WTC11 (cell line): Measurements from ENCODE around the gene SEPTIN1. TPM values are rescaled to one million over a fixed set of nuclear protein-coding genes. Genes with fewer than 3 reads are reported as not detected.

ENCODE experiments used
- ATF1 ChIP-seq: sonication (generic); formaldehyde crosslinking; IDR thresholded peaks from 2 replicates; pipeline ENCODE4 v1.8.1; 2023; ENCODE audit warnings: mild to moderate bottlenecking, moderate library complexity, missing genetic modification reagents
- FOXP1 ChIP-seq: sonication (generic); formaldehyde crosslinking; IDR thresholded peaks from 2 replicates; pipeline ENCODE4 v1.8.0; 2022; ENCODE audit warnings: missing genetic modification reagents, mild to moderate bottlenecking, moderate library complexity, borderline replicate concordance
- GRHL2 ChIP-seq: fragments of 250-450 bp; sonication (Bioruptor Pico); IDR thresholded peaks from 2 replicates; pipeline ENCODE4 v1.8.0; 2022; ENCODE audit warnings: mild to moderate bottlenecking, moderate library complexity; ENCODE audit not compliant: insufficient replicate concordance, severe bottlenecking
- IRF2 ChIP-seq: sonication (generic); formaldehyde crosslinking; IDR thresholded peaks from 2 replicates; pipeline ENCODE4 v1.8.0; 2022; ENCODE audit warnings: low read depth, missing genetic modification reagents, borderline replicate concordance
- JUN ChIP-seq: sonication (generic); formaldehyde crosslinking; IDR thresholded peaks from 2 replicates; pipeline ENCODE4 v1.8.0; 2023; ENCODE audit warnings: mild to moderate bottlenecking, missing genetic modification reagents
- NFATC4 ChIP-seq: fragments of 250-450 bp; sonication (Bioruptor Pico); IDR thresholded peaks from 2 replicates; pipeline ENCODE4 v1.9.0; 2021; ENCODE audit warnings: mild to moderate bottlenecking
- OVOL2 ChIP-seq: fragments of 250-450 bp; sonication (Bioruptor Pico); IDR thresholded peaks from 2 replicates; pipeline ENCODE4 v1.9.0; 2021; ENCODE audit warnings: mild to moderate bottlenecking, borderline replicate concordance
- SMAD3 ChIP-seq: sonication (generic); formaldehyde crosslinking; IDR thresholded peaks from 2 replicates; pipeline ENCODE4 v1.8.0; 2022; ENCODE audit warnings: missing genetic modification reagents, mild to moderate bottlenecking, borderline replicate concordance
- SMAD4 ChIP-seq: sonication (generic); formaldehyde crosslinking; IDR thresholded peaks from 2 replicates; pipeline ENCODE4 v1.8.0; 2022; ENCODE audit warnings: mild to moderate bottlenecking, missing genetic modification reagents
- TCF7 ChIP-seq: sonication (generic); formaldehyde crosslinking; IDR thresholded peaks from 2 replicates; pipeline ENCODE4 v1.8.0; 2022; ENCODE audit warnings: mild to moderate bottlenecking, low read depth, missing genetic modification reagents, moderate library complexity
- ZNF121 ChIP-seq: sonication (generic); formaldehyde crosslinking; IDR thresholded peaks from 2 replicates; pipeline ENCODE4 v1.8.0; 2023; ENCODE audit warnings: missing genetic modification reagents
- ZNF219 ChIP-seq: sonication (generic); formaldehyde crosslinking; IDR thresholded peaks from 2 replicates; pipeline ENCODE4 v1.8.0; 2023; ENCODE audit warnings: missing genetic modification reagents, mild to moderate bottlenecking, borderline replicate concordance
- ZNF263 ChIP-seq: sonication (generic); formaldehyde crosslinking; IDR thresholded peaks from 2 replicates; pipeline ENCODE4 v1.8.1; 2022; ENCODE audit warnings: low read depth, mild to moderate bottlenecking, moderate library complexity, missing genetic modification reagents
- total RNA-seq: library from RNA; stranded (reverse); gene quantifications from 3 replicates; pipeline ENCODE4 v1.2.3, GENCODE V29; 2021
- TF ChIP-seq, protein P1 (sequence below): sonication (generic); formaldehyde crosslinking; IDR thresholded peaks from 2 replicates; pipeline ENCODE4 v1.8.0; 2022; ENCODE audit warnings: mild to moderate bottlenecking, missing genetic modification reagents
- TF ChIP-seq, protein P2 (sequence below): sonication (generic); formaldehyde crosslinking; IDR thresholded peaks from 2 replicates; pipeline ENCODE4 v1.8.1; 2022; ENCODE audit warnings: missing genetic modification reagents, borderline replicate concordance
- TF ChIP-seq, protein P3 (sequence below): sonication (generic); formaldehyde crosslinking; IDR thresholded peaks from 2 replicates; pipeline ENCODE4 v1.8.1; 2022; ENCODE audit warnings: low read depth, mild to moderate bottlenecking, moderate library complexity, missing genetic modification reagents, borderline replicate concordance
- TF ChIP-seq, protein P4 (sequence below): sonication (generic); formaldehyde crosslinking; IDR thresholded peaks from 2 replicates; pipeline ENCODE4 v1.8.1; 2023; ENCODE audit warnings: mild to moderate bottlenecking, missing genetic modification reagents, moderate library complexity
- TF ChIP-seq, protein P5 (sequence below): fragments of 250-450 bp; sonication (Bioruptor Pico); IDR thresholded peaks from 2 replicates; pipeline ENCODE4 v1.9.0; 2021; ENCODE audit warnings: mild to moderate bottlenecking, borderline replicate concordance
- TF ChIP-seq, protein P6 (sequence below): sonication (generic); formaldehyde crosslinking; IDR thresholded peaks from 2 replicates; pipeline ENCODE4 v1.8.0; 2022; ENCODE audit warnings: mild to moderate bottlenecking, missing genetic modification reagents
- TF ChIP-seq, protein P7 (sequence below): sonication (generic); formaldehyde crosslinking; IDR thresholded peaks from 2 replicates; pipeline ENCODE4 v1.8.0; 2023; ENCODE audit warnings: mild to moderate bottlenecking, missing genetic modification reagents
- TF ChIP-seq, protein P8 (sequence below): fragments of 250-450 bp; sonication (Bioruptor Pico); IDR thresholded peaks from 2 replicates; pipeline ENCODE4 v1.8.0; 2021; ENCODE audit warnings: mild to moderate bottlenecking
- TF ChIP-seq, protein P9 (sequence below): fragments of 250-450 bp; sonication (Bioruptor Pico); IDR thresholded peaks from 2 replicates; pipeline ENCODE4 v1.9.0; 2021; ENCODE audit warnings: mild to moderate bottlenecking

Gene SEPTIN1
- total RNA-seq, 1 experiment from 2014 or later, result 2.3 TPM

DNA sequence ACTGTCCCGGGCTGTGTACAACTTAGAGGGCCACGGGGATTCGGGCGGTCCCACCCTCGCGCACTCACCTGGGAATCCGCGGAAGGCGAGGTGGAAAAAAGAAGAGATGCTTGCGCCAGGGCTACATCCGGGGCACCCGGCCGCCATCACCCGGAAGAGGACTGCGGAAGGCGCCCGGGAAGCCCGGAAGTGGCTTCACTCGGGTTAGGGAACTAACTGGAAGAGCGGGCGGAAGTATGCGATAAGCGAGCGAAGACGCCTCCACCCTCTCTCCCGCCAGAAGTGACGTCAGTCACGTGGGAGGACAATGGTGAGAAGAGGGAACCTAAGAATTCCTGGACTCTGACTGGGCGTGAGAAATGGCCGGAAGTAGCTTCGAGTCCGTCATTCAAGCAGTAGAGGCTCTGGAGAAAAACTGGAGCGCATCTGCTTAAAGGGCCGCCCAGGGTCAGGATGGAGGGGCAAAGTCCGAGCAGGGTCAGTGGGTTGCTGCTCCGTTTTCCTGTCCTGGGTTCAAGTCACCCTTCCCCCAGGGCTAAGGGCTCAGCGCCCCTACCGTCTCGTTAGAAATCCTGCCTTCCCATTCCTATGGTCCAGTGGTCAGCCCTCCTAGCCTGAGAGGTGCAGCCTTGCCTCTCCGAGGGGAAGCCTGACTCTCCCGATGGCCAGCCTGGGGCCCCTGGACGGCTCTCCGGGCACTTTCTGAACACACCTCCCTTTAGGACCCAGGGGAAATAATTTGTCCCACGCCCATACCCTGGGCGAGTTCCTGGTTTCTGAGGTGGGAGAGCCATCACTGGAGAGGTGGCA lies 27.0 kb downstream of the SEPTIN1 start, which contains the start of gene CD2BP2 (continued):
- TF ChIP-seq, protein P1, sequence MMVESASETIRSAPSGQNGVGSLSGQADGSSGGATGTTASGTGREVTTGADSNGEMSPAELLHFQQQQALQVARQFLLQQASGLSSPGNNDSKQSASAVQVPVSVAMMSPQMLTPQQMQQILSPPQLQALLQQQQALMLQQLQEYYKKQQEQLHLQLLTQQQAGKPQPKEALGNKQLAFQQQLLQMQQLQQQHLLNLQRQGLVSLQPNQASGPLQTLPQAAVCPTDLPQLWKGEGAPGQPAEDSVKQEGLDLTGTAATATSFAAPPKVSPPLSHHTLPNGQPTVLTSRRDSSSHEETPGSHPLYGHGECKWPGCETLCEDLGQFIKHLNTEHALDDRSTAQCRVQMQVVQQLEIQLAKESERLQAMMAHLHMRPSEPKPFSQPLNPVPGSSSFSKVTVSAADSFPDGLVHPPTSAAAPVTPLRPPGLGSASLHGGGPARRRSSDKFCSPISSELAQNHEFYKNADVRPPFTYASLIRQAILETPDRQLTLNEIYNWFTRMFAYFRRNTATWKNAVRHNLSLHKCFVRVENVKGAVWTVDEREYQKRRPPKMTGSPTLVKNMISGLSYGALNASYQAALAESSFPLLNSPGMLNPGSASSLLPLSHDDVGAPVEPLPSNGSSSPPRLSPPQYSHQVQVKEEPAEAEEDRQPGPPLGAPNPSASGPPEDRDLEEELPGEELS (CRISPR knock-in tag), result no peak
- TF ChIP-seq SMAD4 (CRISPR knock-in tag) (no peak), ATF1 (CRISPR knock-in tag) (no peak), ZNF219 (no peak), ZNF263 (CRISPR knock-in tag) (no peak), FOXP1 (no peak; the same call in 1 of the 2 replicates), GRHL2 (no peak), NFATC4 (CRISPR knock-in tag) (no peak), IRF2 (CRISPR knock-in tag) (no peak), TCF7 (CRISPR knock-in tag) (no peak), JUN (CRISPR knock-in tag) (no peak), SMAD3 (CRISPR knock-in tag) (0 out of 2 replicates have a peak, but pooled peaks have one; percentile 19), ZNF121 (CRISPR knock-in tag) (no peak), OVOL2 (CRISPR knock-in tag) (no peak)
- TF ChIP-seq, protein P2, sequence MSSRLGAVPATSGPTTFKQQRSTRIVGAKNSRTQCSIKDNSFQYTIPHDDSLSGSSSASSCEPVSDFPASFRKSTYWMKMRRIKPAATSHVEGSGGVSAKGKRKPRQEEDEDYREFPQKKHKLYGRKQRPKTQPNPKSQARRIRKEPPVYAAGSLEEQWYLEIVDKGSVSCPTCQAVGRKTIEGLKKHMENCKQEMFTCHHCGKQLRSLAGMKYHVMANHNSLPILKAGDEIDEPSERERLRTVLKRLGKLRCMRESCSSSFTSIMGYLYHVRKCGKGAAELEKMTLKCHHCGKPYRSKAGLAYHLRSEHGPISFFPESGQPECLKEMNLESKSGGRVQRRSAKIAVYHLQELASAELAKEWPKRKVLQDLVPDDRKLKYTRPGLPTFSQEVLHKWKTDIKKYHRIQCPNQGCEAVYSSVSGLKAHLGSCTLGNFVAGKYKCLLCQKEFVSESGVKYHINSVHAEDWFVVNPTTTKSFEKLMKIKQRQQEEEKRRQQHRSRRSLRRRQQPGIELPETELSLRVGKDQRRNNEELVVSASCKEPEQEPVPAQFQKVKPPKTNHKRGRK (CRISPR knock-in tag), result no peak
- TF ChIP-seq, protein P3, sequence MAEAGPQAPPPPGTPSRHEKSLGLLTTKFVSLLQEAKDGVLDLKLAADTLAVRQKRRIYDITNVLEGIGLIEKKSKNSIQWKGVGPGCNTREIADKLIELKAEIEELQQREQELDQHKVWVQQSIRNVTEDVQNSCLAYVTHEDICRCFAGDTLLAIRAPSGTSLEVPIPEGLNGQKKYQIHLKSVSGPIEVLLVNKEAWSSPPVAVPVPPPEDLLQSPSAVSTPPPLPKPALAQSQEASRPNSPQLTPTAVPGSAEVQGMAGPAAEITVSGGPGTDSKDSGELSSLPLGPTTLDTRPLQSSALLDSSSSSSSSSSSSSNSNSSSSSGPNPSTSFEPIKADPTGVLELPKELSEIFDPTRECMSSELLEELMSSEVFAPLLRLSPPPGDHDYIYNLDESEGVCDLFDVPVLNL (CRISPR knock-in tag), result no peak
- TF ChIP-seq, protein P4, sequence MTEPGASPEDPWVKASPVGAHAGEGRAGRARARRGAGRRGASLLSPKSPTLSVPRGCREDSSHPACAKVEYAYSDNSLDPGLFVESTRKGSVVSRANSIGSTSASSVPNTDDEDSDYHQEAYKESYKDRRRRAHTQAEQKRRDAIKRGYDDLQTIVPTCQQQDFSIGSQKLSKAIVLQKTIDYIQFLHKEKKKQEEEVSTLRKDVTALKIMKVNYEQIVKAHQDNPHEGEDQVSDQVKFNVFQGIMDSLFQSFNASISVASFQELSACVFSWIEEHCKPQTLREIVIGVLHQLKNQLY (CRISPR knock-in tag), result no peak
- TF ChIP-seq, protein P5, sequence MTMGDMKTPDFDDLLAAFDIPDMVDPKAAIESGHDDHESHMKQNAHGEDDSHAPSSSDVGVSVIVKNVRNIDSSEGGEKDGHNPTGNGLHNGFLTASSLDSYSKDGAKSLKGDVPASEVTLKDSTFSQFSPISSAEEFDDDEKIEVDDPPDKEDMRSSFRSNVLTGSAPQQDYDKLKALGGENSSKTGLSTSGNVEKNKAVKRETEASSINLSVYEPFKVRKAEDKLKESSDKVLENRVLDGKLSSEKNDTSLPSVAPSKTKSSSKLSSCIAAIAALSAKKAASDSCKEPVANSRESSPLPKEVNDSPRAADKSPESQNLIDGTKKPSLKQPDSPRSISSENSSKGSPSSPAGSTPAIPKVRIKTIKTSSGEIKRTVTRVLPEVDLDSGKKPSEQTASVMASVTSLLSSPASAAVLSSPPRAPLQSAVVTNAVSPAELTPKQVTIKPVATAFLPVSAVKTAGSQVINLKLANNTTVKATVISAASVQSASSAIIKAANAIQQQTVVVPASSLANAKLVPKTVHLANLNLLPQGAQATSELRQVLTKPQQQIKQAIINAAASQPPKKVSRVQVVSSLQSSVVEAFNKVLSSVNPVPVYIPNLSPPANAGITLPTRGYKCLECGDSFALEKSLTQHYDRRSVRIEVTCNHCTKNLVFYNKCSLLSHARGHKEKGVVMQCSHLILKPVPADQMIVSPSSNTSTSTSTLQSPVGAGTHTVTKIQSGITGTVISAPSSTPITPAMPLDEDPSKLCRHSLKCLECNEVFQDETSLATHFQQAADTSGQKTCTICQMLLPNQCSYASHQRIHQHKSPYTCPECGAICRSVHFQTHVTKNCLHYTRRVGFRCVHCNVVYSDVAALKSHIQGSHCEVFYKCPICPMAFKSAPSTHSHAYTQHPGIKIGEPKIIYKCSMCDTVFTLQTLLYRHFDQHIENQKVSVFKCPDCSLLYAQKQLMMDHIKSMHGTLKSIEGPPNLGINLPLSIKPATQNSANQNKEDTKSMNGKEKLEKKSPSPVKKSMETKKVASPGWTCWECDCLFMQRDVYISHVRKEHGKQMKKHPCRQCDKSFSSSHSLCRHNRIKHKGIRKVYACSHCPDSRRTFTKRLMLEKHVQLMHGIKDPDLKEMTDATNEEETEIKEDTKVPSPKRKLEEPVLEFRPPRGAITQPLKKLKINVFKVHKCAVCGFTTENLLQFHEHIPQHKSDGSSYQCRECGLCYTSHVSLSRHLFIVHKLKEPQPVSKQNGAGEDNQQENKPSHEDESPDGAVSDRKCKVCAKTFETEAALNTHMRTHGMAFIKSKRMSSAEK (CRISPR knock-in tag), result no peak
- TF ChIP-seq, protein P6, sequence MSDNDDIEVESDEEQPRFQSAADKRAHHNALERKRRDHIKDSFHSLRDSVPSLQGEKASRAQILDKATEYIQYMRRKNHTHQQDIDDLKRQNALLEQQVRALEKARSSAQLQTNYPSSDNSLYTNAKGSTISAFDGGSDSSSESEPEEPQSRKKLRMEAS (CRISPR knock-in tag), result peak; percentile 78
- TF ChIP-seq, protein P7, sequence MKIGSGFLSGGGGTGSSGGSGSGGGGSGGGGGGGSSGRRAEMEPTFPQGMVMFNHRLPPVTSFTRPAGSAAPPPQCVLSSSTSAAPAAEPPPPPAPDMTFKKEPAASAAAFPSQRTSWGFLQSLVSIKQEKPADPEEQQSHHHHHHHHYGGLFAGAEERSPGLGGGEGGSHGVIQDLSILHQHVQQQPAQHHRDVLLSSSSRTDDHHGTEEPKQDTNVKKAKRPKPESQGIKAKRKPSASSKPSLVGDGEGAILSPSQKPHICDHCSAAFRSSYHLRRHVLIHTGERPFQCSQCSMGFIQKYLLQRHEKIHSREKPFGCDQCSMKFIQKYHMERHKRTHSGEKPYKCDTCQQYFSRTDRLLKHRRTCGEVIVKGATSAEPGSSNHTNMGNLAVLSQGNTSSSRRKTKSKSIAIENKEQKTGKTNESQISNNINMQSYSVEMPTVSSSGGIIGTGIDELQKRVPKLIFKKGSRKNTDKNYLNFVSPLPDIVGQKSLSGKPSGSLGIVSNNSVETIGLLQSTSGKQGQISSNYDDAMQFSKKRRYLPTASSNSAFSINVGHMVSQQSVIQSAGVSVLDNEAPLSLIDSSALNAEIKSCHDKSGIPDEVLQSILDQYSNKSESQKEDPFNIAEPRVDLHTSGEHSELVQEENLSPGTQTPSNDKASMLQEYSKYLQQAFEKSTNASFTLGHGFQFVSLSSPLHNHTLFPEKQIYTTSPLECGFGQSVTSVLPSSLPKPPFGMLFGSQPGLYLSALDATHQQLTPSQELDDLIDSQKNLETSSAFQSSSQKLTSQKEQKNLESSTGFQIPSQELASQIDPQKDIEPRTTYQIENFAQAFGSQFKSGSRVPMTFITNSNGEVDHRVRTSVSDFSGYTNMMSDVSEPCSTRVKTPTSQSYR (CRISPR knock-in tag), result no peak
- TF ChIP-seq, protein P8, sequence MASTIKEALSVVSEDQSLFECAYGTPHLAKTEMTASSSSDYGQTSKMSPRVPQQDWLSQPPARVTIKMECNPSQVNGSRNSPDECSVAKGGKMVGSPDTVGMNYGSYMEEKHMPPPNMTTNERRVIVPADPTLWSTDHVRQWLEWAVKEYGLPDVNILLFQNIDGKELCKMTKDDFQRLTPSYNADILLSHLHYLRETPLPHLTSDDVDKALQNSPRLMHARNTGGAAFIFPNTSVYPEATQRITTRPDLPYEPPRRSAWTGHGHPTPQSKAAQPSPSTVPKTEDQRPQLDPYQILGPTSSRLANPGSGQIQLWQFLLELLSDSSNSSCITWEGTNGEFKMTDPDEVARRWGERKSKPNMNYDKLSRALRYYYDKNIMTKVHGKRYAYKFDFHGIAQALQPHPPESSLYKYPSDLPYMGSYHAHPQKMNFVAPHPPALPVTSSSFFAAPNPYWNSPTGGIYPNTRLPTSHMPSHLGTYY (CRISPR knock-in tag), result no peak
- TF ChIP-seq, protein P9, sequence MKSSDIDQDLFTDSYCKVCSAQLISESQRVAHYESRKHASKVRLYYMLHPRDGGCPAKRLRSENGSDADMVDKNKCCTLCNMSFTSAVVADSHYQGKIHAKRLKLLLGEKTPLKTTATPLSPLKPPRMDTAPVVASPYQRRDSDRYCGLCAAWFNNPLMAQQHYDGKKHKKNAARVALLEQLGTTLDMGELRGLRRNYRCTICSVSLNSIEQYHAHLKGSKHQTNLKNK (CRISPR knock-in tag), result no peak; the same call in 1 of the 2 replicates
